T1000 (cell line): ENCODE measurements around the gene CHD2.

Source experiments
- DNase-seq: peaks from one replicate; lab custom pipeline; 2025; ENCODE audit warnings: mixed read lengths; lab: John Stamatoyannopoulos, UW

The CHD2 gene

GRCh38 chr15:92885224-92886041 lies 14.7 kb upstream of the CHD2 start:
- DNase-seq, result no peak

GRCh38 chr15:92886042-92886537 lies 14.0 kb upstream of the CHD2 start:
- DNase-seq, result no peak

- no peak for DNase-seq
Observed at GRCh38 chr15:92886815-92887214, 13.3 kb upstream of the CHD2 start.

- DNase-seq, result no peak
Observed at GRCh38 chr15:92887869-92888268, 12.3 kb upstream of the CHD2 start.

GRCh38 chr15:92889390-92890107 lies 10.6 kb upstream of the CHD2 start:
- no peak for DNase-seq

GRCh38 chr15:92891533-92892200 lies 8.5 kb upstream of the CHD2 start:
- no peak for DNase-seq

GRCh38 chr15:92892201-92892555 lies 7.9 kb upstream of the CHD2 start:
- no peak for DNase-seq

- no peak for DNase-seq
Observed at GRCh38 chr15:92893200-92893599, 6.9 kb upstream of the CHD2 start.

- no peak for DNase-seq
Observed at GRCh38 chr15:92896561-92896960, 3.6 kb upstream of the CHD2 start.

- DNase-seq, result no peak
Observed at GRCh38 chr15:92897620-92898019, 2.5 kb upstream of the CHD2 start.

- DNase-seq, result no peak
Observed at GRCh38 chr15:92898988-92899582, 1.0 kb upstream of the CHD2 start.

GRCh38 chr15:92899601-92899947 lies 550 bp upstream of the CHD2 start:
- peak; percentile 2 for DNase-seq

- DNase-seq, result no peak
Observed at GRCh38 chr15:92900731-92901071, 577 bp downstream of the CHD2 start.

GRCh38 chr15:92901072-92901761 lies 1.1 kb downstream of the CHD2 start:
- DNase-seq, result no peak

GRCh38 chr15:92901995-92902394 lies 1.9 kb downstream of the CHD2 start:
- DNase-seq, result no peak

GRCh38 chr15:92902737-92903593 lies 2.8 kb downstream of the CHD2 start:
- DNase-seq, result no peak

GRCh38 chr15:92903631-92903965 lies 3.5 kb downstream of the CHD2 start:
- no peak for DNase-seq

GRCh38 chr15:92903966-92904721 lies 4.0 kb downstream of the CHD2 start:
- peak; percentile 97 for DNase-seq

GRCh38 chr15:92904722-92905571 lies 4.8 kb downstream of the CHD2 start:
- no peak for DNase-seq
